ENCODE results near the gene ADAMTS2. TPM values are rescaled to one million over a fixed set of nuclear protein-coding genes. Genes with fewer than 3 reads are reported as not detected.

Gene ADAMTS2
- total and polyA plus RNA-seq, 2 of the 4 experiments (the other 2 are of a cell fraction) = 19.0 to 58.8 TPM

DNA sequence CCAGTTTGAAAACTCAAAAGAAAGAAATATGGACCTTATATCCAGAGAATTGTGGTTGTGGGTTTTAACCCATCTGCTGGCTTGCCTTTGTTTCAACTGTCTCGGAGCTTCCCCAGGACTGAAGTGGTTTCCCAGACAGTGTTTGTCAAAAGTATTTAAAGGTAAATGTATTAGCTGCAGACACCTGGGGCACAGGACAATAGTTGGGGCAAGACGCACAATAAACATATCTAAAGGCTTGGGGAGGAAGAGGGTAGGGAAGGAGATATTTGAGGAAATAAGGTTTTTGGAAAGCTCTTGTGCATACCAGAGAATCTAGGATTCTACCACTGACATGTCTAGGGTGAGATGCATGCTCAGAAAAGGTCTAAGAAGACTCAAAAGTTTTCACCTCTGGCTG, 99.0 kb downstream of the ADAMTS2 start:
- in situ Hi-C loops (cut with MboI; ENCODE audit: low sequenced_read_pairs) (no loop called here), intact Hi-C loops (cut with micrococcal nuclease) (no loop called here), dilution Hi-C loops (cut with HindIII; ENCODE audit: low sequenced_read_pairs, unreplicated experiment) (no loop called here)
- Histone ChIP-seq H3K79me1 (ENCODE audit: low read depth in 1 of 2, low read length in 2 of 2) (peaks cover 26 to 41% of the 10 kb centered on the region in 2 experiments), H4K5ac (ENCODE audit: low read depth, low read length) (no peak overlapping the region), H3K4me1 (ENCODE audit: control insufficient read depth, insufficient read depth, low read length) (peaks cover 3% of the 10 kb centered on the region), H2AFZ (replicated peaks; ENCODE audit: low read length, poor library complexity) (no peak overlapping the region), H4K91ac (ENCODE audit: insufficient read depth, low read depth, low read length) (no peak overlapping the region), H3K56ac (ENCODE audit: extremely low read depth, insufficient read depth, low read length) (no peak overlapping the region), H3K4ac (ENCODE audit: low read depth, low read length) (no peak overlapping the region), H3K14ac (replicated peaks; ENCODE audit: low read depth, low read length) (no peak overlapping the region), H3K18ac (ENCODE audit: low read depth, low read length) (no peak overlapping the region), H2BK20ac (ENCODE audit: low read depth, low read length) (no peak overlapping the region), H3K23ac (ENCODE audit: low read depth, low read length) (no peak overlapping the region), H2AK5ac (ENCODE audit: low read depth, low read length) (no peak overlapping the region), H3K9ac (ENCODE audit: low read depth, low read length) (no peak overlapping the region), H2BK120ac (ENCODE audit: low read depth, low read length) (no peak overlapping the region), H3K27me3 (ENCODE audit: control insufficient read depth, insufficient read depth, low read length) (no peaks in the 10 kb centered on the region), H4K20me1 (ENCODE audit: insufficient read depth, low read length) (peaks cover 9% of the 10 kb centered on the region; the same call in 1 of the 2 replicates), H3K9me1 (ENCODE audit: insufficient read depth, low read length) (no peaks in the 10 kb centered on the region), H3K4me3 (ENCODE audit: insufficient read depth, low read depth, low read length) (no peak overlapping the region), H3K36me3 (ENCODE audit: control insufficient read depth, insufficient read depth, low read length) (0 out of 2 replicates have a peak, but pooled peaks cover 1% of the 10 kb centered on the region), H3K4me2 (ENCODE audit: low read depth, low read length) (no peak overlapping the region), H2BK5ac (ENCODE audit: low read depth, low read length, poor library complexity, severe bottlenecking) (no peak overlapping the region), H4K8ac (ENCODE audit: low read depth in 2 of 2, low read length in 2 of 2) (no peak overlapping the region), H2BK15ac (ENCODE audit: low read depth, low read length) (no peak overlapping the region), H3K9me3 (ENCODE audit: control insufficient read depth, insufficient read depth, low read length) (peaks cover 2% of the 10 kb centered on the region; the same call in 1 of the 2 replicates), H3K27ac (ENCODE audit: insufficient read depth, low read length) (no peak overlapping the region), H2AK9ac (replicated peaks; ENCODE audit: low read depth, low read length, poor library complexity) (no peak overlapping the region)
- DNase-seq = no peak
- no peak for TF ChIP-seq MXI1 (IDR thresholded peaks at IDR 0.05; ENCODE audit: borderline replicate concordance, low read depth, low read length)
- no peak for TF ChIP-seq CHD1 (IDR thresholded peaks at IDR 0.05; ENCODE audit: low read depth, low read length)
- TF ChIP-seq, protein P1, sequence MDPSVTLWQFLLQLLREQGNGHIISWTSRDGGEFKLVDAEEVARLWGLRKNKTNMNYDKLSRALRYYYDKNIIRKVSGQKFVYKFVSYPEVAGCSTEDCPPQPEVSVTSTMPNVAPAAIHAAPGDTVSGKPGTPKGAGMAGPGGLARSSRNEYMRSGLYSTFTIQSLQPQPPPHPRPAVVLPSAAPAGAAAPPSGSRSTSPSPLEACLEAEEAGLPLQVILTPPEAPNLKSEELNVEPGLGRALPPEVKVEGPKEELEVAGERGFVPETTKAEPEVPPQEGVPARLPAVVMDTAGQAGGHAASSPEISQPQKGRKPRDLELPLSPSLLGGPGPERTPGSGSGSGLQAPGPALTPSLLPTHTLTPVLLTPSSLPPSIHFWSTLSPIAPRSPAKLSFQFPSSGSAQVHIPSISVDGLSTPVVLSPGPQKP (IDR thresholded peaks at IDR 0.05; ENCODE audit: borderline replicate concordance, low read depth, low read length) = no peak
- TF ChIP-seq RAD21 (IDR thresholded peaks at IDR 0.05; ENCODE audit: low read length) = no peak
- no peak for TF ChIP-seq SMC3 (IDR thresholded peaks at IDR 0.05; ENCODE audit: low read depth, low read length)
- TF ChIP-seq, protein P2, sequence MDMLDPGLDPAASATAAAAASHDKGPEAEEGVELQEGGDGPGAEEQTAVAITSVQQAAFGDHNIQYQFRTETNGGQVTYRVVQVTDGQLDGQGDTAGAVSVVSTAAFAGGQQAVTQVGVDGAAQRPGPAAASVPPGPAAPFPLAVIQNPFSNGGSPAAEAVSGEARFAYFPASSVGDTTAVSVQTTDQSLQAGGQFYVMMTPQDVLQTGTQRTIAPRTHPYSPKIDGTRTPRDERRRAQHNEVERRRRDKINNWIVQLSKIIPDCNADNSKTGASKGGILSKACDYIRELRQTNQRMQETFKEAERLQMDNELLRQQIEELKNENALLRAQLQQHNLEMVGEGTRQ (IDR thresholded peaks at IDR 0.05; ENCODE audit: low read depth, low read length) = no peak
- TF ChIP-seq RCOR1 (IDR thresholded peaks at IDR 0.05; ENCODE audit: insufficient replicate concordance, low read length) = no peak
- no peak for TF ChIP-seq RFX5 (IDR thresholded peaks at IDR 0.05; ENCODE audit: low read depth, low read length)
- no peak for TF ChIP-seq POLR2A (IDR thresholded peaks at IDR 0.05; ENCODE audit: low read depth, low read length)
- TF ChIP-seq, protein P3, sequence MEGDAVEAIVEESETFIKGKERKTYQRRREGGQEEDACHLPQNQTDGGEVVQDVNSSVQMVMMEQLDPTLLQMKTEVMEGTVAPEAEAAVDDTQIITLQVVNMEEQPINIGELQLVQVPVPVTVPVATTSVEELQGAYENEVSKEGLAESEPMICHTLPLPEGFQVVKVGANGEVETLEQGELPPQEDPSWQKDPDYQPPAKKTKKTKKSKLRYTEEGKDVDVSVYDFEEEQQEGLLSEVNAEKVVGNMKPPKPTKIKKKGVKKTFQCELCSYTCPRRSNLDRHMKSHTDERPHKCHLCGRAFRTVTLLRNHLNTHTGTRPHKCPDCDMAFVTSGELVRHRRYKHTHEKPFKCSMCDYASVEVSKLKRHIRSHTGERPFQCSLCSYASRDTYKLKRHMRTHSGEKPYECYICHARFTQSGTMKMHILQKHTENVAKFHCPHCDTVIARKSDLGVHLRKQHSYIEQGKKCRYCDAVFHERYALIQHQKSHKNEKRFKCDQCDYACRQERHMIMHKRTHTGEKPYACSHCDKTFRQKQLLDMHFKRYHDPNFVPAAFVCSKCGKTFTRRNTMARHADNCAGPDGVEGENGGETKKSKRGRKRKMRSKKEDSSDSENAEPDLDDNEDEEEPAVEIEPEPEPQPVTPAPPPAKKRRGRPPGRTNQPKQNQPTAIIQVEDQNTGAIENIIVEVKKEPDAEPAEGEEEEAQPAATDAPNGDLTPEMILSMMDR (conservative IDR thresholded peaks at IDR 0.05; ENCODE audit: low read depth, low read length) = no peak
- TF ChIP-seq FOS (IDR thresholded peaks at IDR 0.05; ENCODE audit: low read depth, low read length) = no peak
- TF ChIP-seq NFE2L2 (IDR thresholded peaks at IDR 0.05; ENCODE audit: low read depth, low read length) = no peak
- TF ChIP-seq MAZ (IDR thresholded peaks at IDR 0.05; ENCODE audit: borderline replicate concordance, low read depth, low read length) = no peak
- 100% methylated on average over 1 of the region's 2 CpGs; no CpG with 5 or more reads in 1 of the 2 experiments for WGBS, 2 experiments (ENCODE audit: extremely low coverage in 2 of 2, insufficient read length in 1 of 2)
- POLR2A ChIA-PET (ENCODE audit: unreplicated experiment) = no interaction called here
- CTCF ChIA-PET = interaction anchor here (0.6 kb wide), 1 partner anchor 185 kb away, joined by 3 read pairs; no protein-coding TSS in a partner anchor
- BruUV-seq (replicated peaks) = no TSS peak
- ATAC-seq (ENCODE audit: low read depth) = no peak
